Activated T-helper 1 cell treated with anti-CD3 and anti-CD28 coated beads, Interleukin-12 subunit alpha, Interleukin-12 subunit beta, Interleukin-2, Interleukin-4 antibody, amounts not matched to agents 30 ng/mL and 10 ng/mL and 1 ng/mL, durations not matched to agents 14 hours and 24 hours and 36 hours (primary cell): Measurements from ENCODE around the gene IL24. TPM values are rescaled to one million over a fixed set of nuclear protein-coding genes. Genes with fewer than 3 reads are reported as not detected.

ENCODE experiments used
- DNase-seq: peaks from one replicate; pipeline ENCODE4 v3.0.0; 2021; ENCODE audit warnings: low spot score
- H3K27ac Mint-ChIP-seq: one replicate; pipeline ENCODE4 v1.8.0; 2021; ENCODE audit warnings: mild to moderate bottlenecking, mixed read lengths
- H3K27me3 Mint-ChIP-seq: one replicate; pipeline ENCODE4 v1.8.0; 2022; ENCODE audit warnings: mild to moderate bottlenecking, moderate library complexity, mixed read lengths; ENCODE audit not compliant: insufficient read depth
- H3K36me3 Mint-ChIP-seq: one replicate; pipeline ENCODE4 v1.8.0; 2021; ENCODE audit warnings: low read depth, mixed read lengths
- H3K4me1 Mint-ChIP-seq: one replicate; pipeline ENCODE4 v1.8.0; 2021; ENCODE audit warnings: low read depth, mixed read lengths
- H3K4me3 Mint-ChIP-seq: one replicate; pipeline ENCODE4 v1.8.0; 2021; ENCODE audit warnings: mild to moderate bottlenecking, moderate library complexity, mixed read lengths
- H3K9me3 Mint-ChIP-seq: one replicate; pipeline ENCODE4 v1.8.0; 2021; ENCODE audit warnings: mixed read lengths
- intact Hi-C: fragments of 100-400 bp; cut with micrococcal nuclease; formaldehyde crosslinking; loops from one replicate; pipeline ENCODE4 v1.15.1; 2024
- total RNA-seq: library from RNA; stranded (reverse); gene quantifications from 2 replicates; pipeline ENCODE4 v1.2.3, GENCODE V29; 2022

IL24 gene
- total RNA-seq, 1 donor from 2014 or later, result 4.4 TPM

- DNase-seq, result no peak
- no peak overlapping the region for H3K4me3 Mint-ChIP-seq
- no peaks in the 10 kb centered on the region for H3K9me3 Mint-ChIP-seq
- no peaks in the 10 kb centered on the region for H3K27me3 Mint-ChIP-seq
- no peak overlapping the region for H3K27ac Mint-ChIP-seq
- peaks cover 30% of the 10 kb centered on the region for H3K36me3 Mint-ChIP-seq
- H3K4me1 Mint-ChIP-seq, result peaks cover 63% of the 10 kb centered on the region
- intact Hi-C loops, result loop anchor here (10.0 kb wide), 1 partner anchor 395 kb away; the partner anchor contains the start of gene RASSF5
Observed at GRCh38 chr1:206899717-206900116, 2.5 kb downstream of the IL24 start.

- intact Hi-C loops, result loop anchor here (10.0 kb wide), 1 partner anchor 395 kb away; the partner anchor contains the start of gene RASSF5
- Mint-ChIP-seq H3K36me3 (peaks cover 34% of the 10 kb centered on the region), H3K27ac (no peak overlapping the region), H3K4me3 (no peak overlapping the region), H3K9me3 (no peaks in the 10 kb centered on the region), H3K4me1 (peaks cover 67% of the 10 kb centered on the region), H3K27me3 (no peaks in the 10 kb centered on the region)
- DNase-seq, result no peak
Observed at GRCh38 chr1:206900149-206900548, 2.9 kb downstream of the IL24 start.

- H3K4me1 Mint-ChIP-seq, result peaks cover 69% of the 10 kb centered on the region
- intact Hi-C loops, result loop anchor here (10.0 kb wide), 1 partner anchor 397 kb away; the partner anchor contains the start of gene RASSF5
- no peaks in the 10 kb centered on the region for H3K9me3 Mint-ChIP-seq
- no peak overlapping the region for H3K4me3 Mint-ChIP-seq
- no peak overlapping the region for H3K27ac Mint-ChIP-seq
- peaks cover 43% of the 10 kb centered on the region for H3K36me3 Mint-ChIP-seq
- no peak for DNase-seq
- no peaks in the 10 kb centered on the region for H3K27me3 Mint-ChIP-seq
Observed at GRCh38 chr1:206901944-206902343, 4.7 kb downstream of the IL24 start.

- DNase-seq, result no peak
- H3K4me1 Mint-ChIP-seq, result peaks cover 63% of the 10 kb centered on the region
Observed at GRCh38 chr1:206902702-206903101, 5.5 kb downstream of the IL24 start.

GRCh38 chr1:206903687-206904086 is 6.4 kb downstream of the IL24 start:
- Mint-ChIP-seq H3K4me3 (no peak overlapping the region), H3K4me1 (peaks cover 63% of the 10 kb centered on the region), H3K36me3 (peaks cover 50% of the 10 kb centered on the region), H3K27me3 (no peaks in the 10 kb centered on the region), H3K9me3 (no peaks in the 10 kb centered on the region), H3K27ac (no peak overlapping the region)
- no peak for DNase-seq
- intact Hi-C loops, result loop anchor here (1.0 to 10.0 kb wide), 3 partner anchors 9 to 399 kb away; partner anchors contain the start of gene RASSF5

More at GRCh38 chr1:206902702-206903101, 5.5 kb downstream of the IL24 start:
- intact Hi-C loops, result loop anchor here (10.0 kb wide), 1 partner anchor 398 kb away; the partner anchor contains the start of gene RASSF5
- Mint-ChIP-seq H3K27me3 (no peaks in the 10 kb centered on the region), H3K9me3 (no peaks in the 10 kb centered on the region), H3K4me3 (no peak overlapping the region), H3K27ac (no peak overlapping the region), H3K36me3 (peaks cover 43% of the 10 kb centered on the region)

GRCh38 chr1:206904423-206905142 is 7.3 kb downstream of the IL24 start:
- no peaks in the 10 kb centered on the region for H3K27me3 Mint-ChIP-seq
- peaks cover 53% of the 10 kb centered on the region for H3K36me3 Mint-ChIP-seq
- peak overlapping the region; percentile 69 for H3K27ac Mint-ChIP-seq
- intact Hi-C loops, result loop anchor here (1.0 to 10.0 kb wide), 4 partner anchors 7 to 400 kb away; partner anchors contain the start of genes IL24 and RASSF5
- DNase-seq, result no peak
- peak overlapping the region; percentile 48 for H3K4me3 Mint-ChIP-seq
- H3K4me1 Mint-ChIP-seq, result peaks cover 64% of the 10 kb centered on the region
- H3K9me3 Mint-ChIP-seq, result no peaks in the 10 kb centered on the region

GRCh38 chr1:206905295-206906164 is 8.3 kb downstream of the IL24 start:
- Mint-ChIP-seq H3K27me3 (no peaks in the 10 kb centered on the region), H3K36me3 (peaks cover 55% of the 10 kb centered on the region), H3K9me3 (no peaks in the 10 kb centered on the region), H3K27ac (peak overlapping the region; percentile 69), H3K4me3 (peak overlapping the region; percentile 48), H3K4me1 (peaks cover 62% of the 10 kb centered on the region)
- no peak for DNase-seq
- intact Hi-C loops, result loop anchor here (1.0 to 10.0 kb wide), 3 partner anchors 8 to 401 kb away; partner anchors contain the start of genes IL24 and RASSF5

- no peak overlapping the region for H3K27ac Mint-ChIP-seq
- H3K4me1 Mint-ChIP-seq, result peaks cover 65% of the 10 kb centered on the region
- H3K27me3 Mint-ChIP-seq, result peaks cover 3% of the 10 kb centered on the region
- H3K9me3 Mint-ChIP-seq, result no peaks in the 10 kb centered on the region
- H3K36me3 Mint-ChIP-seq, result peaks cover 58% of the 10 kb centered on the region
- peak overlapping the region; percentile 66 for H3K4me3 Mint-ChIP-seq
- intact Hi-C loops, result loop anchor here (10.0 kb wide), 1 partner anchor 403 kb away; the partner anchor contains the start of gene RASSF5
- DNase-seq, result no peak
Observed at GRCh38 chr1:206907304-206907991, 10.2 kb downstream of the IL24 start.

GRCh38 chr1:206908038-206908437 is 10.8 kb downstream of the IL24 start:
- H3K9me3 Mint-ChIP-seq, result no peaks in the 10 kb centered on the region
- intact Hi-C loops, result loop anchor here (10.0 kb wide), 1 partner anchor 403 kb away; the partner anchor contains the start of gene RASSF5
- peaks cover 71% of the 10 kb centered on the region for H3K4me1 Mint-ChIP-seq
- peaks cover 3% of the 10 kb centered on the region for H3K27me3 Mint-ChIP-seq
- peaks cover 57% of the 10 kb centered on the region for H3K36me3 Mint-ChIP-seq
- DNase-seq, result no peak
- peak overlapping the region; percentile 66 for H3K4me3 Mint-ChIP-seq
- H3K27ac Mint-ChIP-seq, result no peak overlapping the region

- peaks cover 57% of the 10 kb centered on the region for H3K36me3 Mint-ChIP-seq
- H3K4me3 Mint-ChIP-seq, result peak overlapping the region; percentile 69
- H3K27ac Mint-ChIP-seq, result no peak overlapping the region
- peaks cover 3% of the 10 kb centered on the region for H3K27me3 Mint-ChIP-seq
- peaks cover 61% of the 10 kb centered on the region for H3K4me1 Mint-ChIP-seq
- no peaks in the 10 kb centered on the region for H3K9me3 Mint-ChIP-seq
- no peak for DNase-seq
- intact Hi-C loops, result loop anchor here (10.0 kb wide), 1 partner anchor 405 kb away; the partner anchor contains the start of gene RASSF5
Observed at GRCh38 chr1:206909161-206909882, 12.1 kb downstream of the IL24 start.

GRCh38 chr1:206909883-206910318 is 12.7 kb downstream of the IL24 start:
- H3K36me3 Mint-ChIP-seq, result peaks cover 54% of the 10 kb centered on the region
- peaks cover 3% of the 10 kb centered on the region for H3K27me3 Mint-ChIP-seq
- H3K4me3 Mint-ChIP-seq, result peak overlapping the region; percentile 32
- H3K9me3 Mint-ChIP-seq, result no peaks in the 10 kb centered on the region
- H3K27ac Mint-ChIP-seq, result no peak overlapping the region
- intact Hi-C loops, result loop anchor here (5.0 to 10.0 kb wide), 2 partner anchors 405 to 587 kb away; partner anchors contain the start of genes CR1 and RASSF5
- peaks cover 60% of the 10 kb centered on the region for H3K4me1 Mint-ChIP-seq
- no peak for DNase-seq
